ENCODE data around the gene IKBIP. TPM values are rescaled to one million over a fixed set of nuclear protein-coding genes. Genes with fewer than 3 reads are reported as not detected.

The IKBIP gene
- total RNA-seq, 1 donor from 2014 or later = 47.4 TPM

- TF ChIP-seq CTCF (IDR thresholded peaks at IDR 0.05; ENCODE audit: unreplicated experiment) = no peak
- no peak for DNase-seq (ENCODE audit: low spot score)
Observed at GRCh38 chr12:98638009-98638408, 6.6 kb downstream of the IKBIP start.

GRCh38 chr12:98637068-98637467 is 7.5 kb downstream of the IKBIP start:
- H3K4me3 Mint-ChIP-seq (ENCODE audit: unreplicated experiment) = no peak overlapping the region
- no peak for TF ChIP-seq CTCF (IDR thresholded peaks at IDR 0.05; ENCODE audit: unreplicated experiment)
- peaks cover 8% of the 10 kb centered on the region for H3K4me1 Mint-ChIP-seq (ENCODE audit: unreplicated experiment)

More at GRCh38 chr12:98638009-98638408, 6.6 kb downstream of the IKBIP start:
- no peak overlapping the region for H3K27ac Mint-ChIP-seq (ENCODE audit: unreplicated experiment)
- no peaks in the 10 kb centered on the region for H3K27me3 Mint-ChIP-seq (ENCODE audit: unreplicated experiment)
- H3K4me1 Mint-ChIP-seq (ENCODE audit: unreplicated experiment) = peaks cover 8% of the 10 kb centered on the region
- H3K4me3 Mint-ChIP-seq (ENCODE audit: unreplicated experiment) = no peak overlapping the region
- peaks cover 2% of the 10 kb centered on the region for H3K36me3 Mint-ChIP-seq (ENCODE audit: low read depth, unreplicated experiment)
- no peaks in the 10 kb centered on the region for H3K9me3 Mint-ChIP-seq (ENCODE audit: unreplicated experiment)

GRCh38 chr12:98635657-98636323 is 8.8 kb downstream of the IKBIP start:
- H3K36me3 Mint-ChIP-seq (ENCODE audit: low read depth, unreplicated experiment) = peaks cover 5% of the 10 kb centered on the region
- H3K4me1 Mint-ChIP-seq (ENCODE audit: unreplicated experiment) = peaks cover 8% of the 10 kb centered on the region
- no peaks in the 10 kb centered on the region for H3K9me3 Mint-ChIP-seq (ENCODE audit: unreplicated experiment)
- H3K27me3 Mint-ChIP-seq (ENCODE audit: unreplicated experiment) = no peaks in the 10 kb centered on the region
- H3K27ac Mint-ChIP-seq (ENCODE audit: unreplicated experiment) = no peak overlapping the region
- TF ChIP-seq CTCF (IDR thresholded peaks at IDR 0.05; ENCODE audit: unreplicated experiment) = no peak
- no peak overlapping the region for H3K4me3 Mint-ChIP-seq (ENCODE audit: unreplicated experiment)
- no peak for DNase-seq (ENCODE audit: low spot score)

More at GRCh38 chr12:98637068-98637467, 7.5 kb downstream of the IKBIP start:
- Mint-ChIP-seq H3K36me3 (ENCODE audit: low read depth, unreplicated experiment) (peaks cover 5% of the 10 kb centered on the region), H3K9me3 (ENCODE audit: unreplicated experiment) (no peaks in the 10 kb centered on the region), H3K27me3 (ENCODE audit: unreplicated experiment) (no peaks in the 10 kb centered on the region), H3K27ac (ENCODE audit: unreplicated experiment) (no peak overlapping the region)
- DNase-seq (ENCODE audit: low spot score) = no peak

- H3K4me1 Mint-ChIP-seq (ENCODE audit: unreplicated experiment) = no peaks in the 10 kb centered on the region
- no peak overlapping the region for H3K27ac Mint-ChIP-seq (ENCODE audit: unreplicated experiment)
- no peaks in the 10 kb centered on the region for H3K27me3 Mint-ChIP-seq (ENCODE audit: unreplicated experiment)
- H3K36me3 Mint-ChIP-seq (ENCODE audit: low read depth, unreplicated experiment) = no peaks in the 10 kb centered on the region
- no peak overlapping the region for H3K4me3 Mint-ChIP-seq (ENCODE audit: unreplicated experiment)
- H3K9me3 Mint-ChIP-seq (ENCODE audit: unreplicated experiment) = no peaks in the 10 kb centered on the region
- no peak for DNase-seq (ENCODE audit: low spot score)
- no peak for TF ChIP-seq CTCF (IDR thresholded peaks at IDR 0.05; ENCODE audit: unreplicated experiment)
Observed at GRCh38 chr12:98618952-98619351, 25.6 kb downstream of the IKBIP start.

DNA sequence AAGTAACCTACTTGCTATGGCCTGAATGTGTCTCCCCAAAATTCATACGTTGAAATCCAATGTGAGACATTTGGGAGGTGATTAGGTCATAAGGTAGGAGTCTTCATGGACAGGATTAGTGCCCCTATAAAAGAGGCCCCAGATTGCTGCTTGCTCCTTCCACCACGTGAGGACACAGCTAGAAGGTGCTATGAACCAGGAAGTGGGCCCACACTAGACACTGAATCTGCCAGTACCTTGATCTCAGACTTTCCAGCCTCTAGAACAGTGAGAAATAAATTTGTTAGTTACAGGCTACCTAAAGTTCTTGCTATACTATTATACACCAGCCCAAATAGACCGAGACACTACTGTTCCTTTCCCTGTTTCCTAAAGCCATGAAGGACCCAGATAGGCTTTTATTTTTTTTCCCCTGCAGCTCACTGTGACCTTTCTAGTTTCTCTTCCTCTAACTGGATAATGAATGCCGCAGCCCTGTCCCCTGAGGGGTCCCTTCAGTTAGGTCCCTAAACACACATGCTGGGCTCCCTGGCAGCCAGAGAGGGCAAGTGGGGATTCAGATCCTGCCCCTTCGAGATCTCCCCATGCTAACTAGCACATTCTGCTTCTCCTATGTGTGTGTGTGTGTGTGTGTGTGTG is 31.8 kb downstream of the IKBIP start:
- Mint-ChIP-seq H3K4me3 (ENCODE audit: unreplicated experiment) (no peak overlapping the region), H3K9me3 (ENCODE audit: unreplicated experiment) (no peaks in the 10 kb centered on the region), H3K27ac (ENCODE audit: unreplicated experiment) (no peak overlapping the region), H3K36me3 (ENCODE audit: low read depth, unreplicated experiment) (peaks cover 4% of the 10 kb centered on the region), H3K4me1 (ENCODE audit: unreplicated experiment) (peaks cover 2% of the 10 kb centered on the region), H3K27me3 (ENCODE audit: unreplicated experiment) (peaks cover 1% of the 10 kb centered on the region)
- DNase-seq (ENCODE audit: low spot score) = no peak
- TF ChIP-seq CTCF (IDR thresholded peaks at IDR 0.05; ENCODE audit: unreplicated experiment) = no peak

Data from endothelial cell (in vitro differentiated cells).